GM12874 (cell line): ENCODE measurements around the gene UGCG.

Experiments
- CTCF ChIP-seq: IDR thresholded peaks from 2 replicates; pipeline ENCODE4 v1.5.1; 2011; ENCODE audit warnings: low read depth, mild to moderate bottlenecking, control low read depth, low read length, moderate library complexity; ENCODE audit not compliant: insufficient read depth

The UGCG gene

GRCh38 chr9:111937781-111938426, 41.3 kb downstream of the UGCG start:
- TF ChIP-seq CTCF: no peak

GRCh38 chr9:111938427-111938800, 41.8 kb downstream of the UGCG start:
- no peak for TF ChIP-seq CTCF

- no peak for TF ChIP-seq CTCF
These were observed 42.7 kb downstream of the UGCG start for GRCh38 chr9:111939322-111939721.

GRCh38 chr9:111940697-111941096, 44.1 kb downstream of the UGCG start:
- no peak for TF ChIP-seq CTCF

- no peak for TF ChIP-seq CTCF
These were observed 46.6 kb downstream of the UGCG start for GRCh38 chr9:111943200-111943599.

GRCh38 chr9:111943746-111944145, 47.1 kb downstream of the UGCG start:
- no peak for TF ChIP-seq CTCF

GRCh38 chr9:111944241-111944866, 47.7 kb downstream of the UGCG start:
- no peak for TF ChIP-seq CTCF
